GM12892 (cell line): ENCODE results near the gene OGG1.

Experiments
- POLR2A ChIP-seq: IDR thresholded peaks from 2 replicates; pipeline ENCODE4 v1.6.1; 2011; ENCODE audit warnings: low read depth, low read length, control low read depth
- POLR2AphosphoS5 ChIP-seq: IDR thresholded peaks from 2 replicates; pipeline ENCODE4 v1.6.1; 2011; ENCODE audit warnings: low read depth, low read length, control low read depth

GRCh38 chr3:9779075-9779593, 29.4 kb downstream of the OGG1 start:
- TF ChIP-seq POLR2AphosphoS5 (no peak), POLR2A (no peak)
